ENCODE data around the gene SPEM1.

The SPEM1 gene

GRCh38 chr17:7403043-7403726 is 16.9 kb upstream of the SPEM1 start:
- peak; percentile 57 for DNase-seq

DNA sequence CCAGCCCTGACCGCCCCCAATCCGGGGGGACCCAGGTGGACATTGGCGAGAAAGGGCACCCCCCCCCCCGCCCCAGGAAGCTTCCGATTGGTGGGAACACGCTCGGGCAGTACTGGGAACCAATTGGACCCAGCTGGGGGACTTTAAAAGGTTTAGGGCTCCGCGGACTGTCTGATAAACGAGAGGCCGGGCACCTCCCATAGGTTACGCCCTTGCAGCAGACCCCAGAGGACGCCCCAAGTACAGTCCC is 16.5 kb upstream of the SPEM1 start:
- DNase-seq, result no peak

DNA sequence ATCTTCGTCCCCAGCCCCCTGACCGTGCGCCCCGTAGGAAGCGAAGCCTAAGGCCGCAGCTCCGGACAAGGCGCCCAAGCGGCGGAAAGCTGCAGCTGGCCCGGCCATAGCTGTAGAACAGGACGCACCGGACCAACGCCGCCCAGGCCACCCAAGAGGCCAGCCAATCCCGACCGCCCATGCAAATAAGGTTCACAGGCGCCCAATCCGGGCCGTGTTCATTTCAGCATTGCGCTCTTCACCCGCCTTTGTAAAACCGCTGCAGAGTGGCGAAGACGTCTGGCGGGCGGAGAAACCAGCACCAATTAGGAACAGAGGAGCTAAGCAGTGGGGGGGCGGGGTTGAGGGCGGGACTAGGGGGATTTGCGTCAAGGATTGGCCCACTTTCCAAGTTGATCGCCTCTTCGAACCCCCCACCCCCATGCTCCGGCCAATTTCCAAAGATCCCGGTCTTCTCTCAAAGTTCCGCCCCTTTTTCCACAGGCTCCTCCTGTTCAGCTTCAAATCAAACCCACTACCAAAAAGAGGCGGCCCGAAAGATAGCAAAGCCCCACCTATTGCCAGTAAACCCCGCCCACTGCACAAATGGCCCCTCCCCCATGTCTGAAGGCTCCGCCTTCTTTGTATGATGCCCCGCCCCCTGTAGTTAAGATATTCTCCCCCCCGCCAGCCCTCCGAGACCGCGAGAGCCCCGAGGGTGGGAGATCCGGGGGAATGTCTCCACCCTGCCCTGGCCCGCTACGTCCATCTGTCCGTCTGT is 16.0 kb upstream of the SPEM1 start, which contains the start of gene TMEM256:
TMEM256 (minus strand) TSS at position 121 of the 760 bp plus-strand sequence; CDS start at position 108, 13 bp downstream.
- DNase-seq, result peak; percentile 95

- no peak for DNase-seq
Measured at GRCh38 chr17:7404737-7405349, 15.3 kb upstream of the SPEM1 start.

- no peak for DNase-seq
Measured at GRCh38 chr17:7405350-7406234, 14.5 kb upstream of the SPEM1 start.

DNA sequence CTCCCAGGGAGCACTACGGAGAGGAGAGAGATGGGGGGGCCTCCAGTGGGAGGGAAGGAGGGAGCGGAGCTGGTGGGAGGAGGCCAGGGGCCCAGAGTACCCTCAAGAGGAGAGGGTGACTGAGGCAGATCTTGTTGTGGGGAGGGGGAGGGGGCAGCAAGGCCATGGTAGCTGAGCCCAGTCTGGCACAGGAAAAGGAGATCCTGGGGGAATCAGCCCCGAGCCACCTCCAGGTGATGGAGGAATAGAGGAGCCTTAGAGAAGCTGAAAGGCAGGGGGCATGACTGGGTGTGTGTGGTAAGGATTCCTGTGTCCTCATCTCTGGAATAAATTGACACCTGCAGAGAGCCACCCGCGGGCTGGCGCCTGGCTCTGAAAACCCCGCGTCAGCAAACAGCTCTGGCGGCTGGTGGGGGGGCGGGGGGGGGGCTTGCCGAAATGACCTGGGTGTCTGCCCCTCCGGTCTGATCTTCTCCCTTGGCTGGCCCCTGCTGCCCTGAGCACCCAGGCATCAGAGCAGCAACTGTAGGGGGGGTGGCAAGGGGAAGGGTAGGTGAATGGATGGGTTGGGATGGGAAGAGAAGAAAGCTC is 13.8 kb upstream of the SPEM1 start:
- DNase-seq, result no peak

- DNase-seq, result no peak
Measured at GRCh38 chr17:7407082-7407481, 13.0 kb upstream of the SPEM1 start.

DNA sequence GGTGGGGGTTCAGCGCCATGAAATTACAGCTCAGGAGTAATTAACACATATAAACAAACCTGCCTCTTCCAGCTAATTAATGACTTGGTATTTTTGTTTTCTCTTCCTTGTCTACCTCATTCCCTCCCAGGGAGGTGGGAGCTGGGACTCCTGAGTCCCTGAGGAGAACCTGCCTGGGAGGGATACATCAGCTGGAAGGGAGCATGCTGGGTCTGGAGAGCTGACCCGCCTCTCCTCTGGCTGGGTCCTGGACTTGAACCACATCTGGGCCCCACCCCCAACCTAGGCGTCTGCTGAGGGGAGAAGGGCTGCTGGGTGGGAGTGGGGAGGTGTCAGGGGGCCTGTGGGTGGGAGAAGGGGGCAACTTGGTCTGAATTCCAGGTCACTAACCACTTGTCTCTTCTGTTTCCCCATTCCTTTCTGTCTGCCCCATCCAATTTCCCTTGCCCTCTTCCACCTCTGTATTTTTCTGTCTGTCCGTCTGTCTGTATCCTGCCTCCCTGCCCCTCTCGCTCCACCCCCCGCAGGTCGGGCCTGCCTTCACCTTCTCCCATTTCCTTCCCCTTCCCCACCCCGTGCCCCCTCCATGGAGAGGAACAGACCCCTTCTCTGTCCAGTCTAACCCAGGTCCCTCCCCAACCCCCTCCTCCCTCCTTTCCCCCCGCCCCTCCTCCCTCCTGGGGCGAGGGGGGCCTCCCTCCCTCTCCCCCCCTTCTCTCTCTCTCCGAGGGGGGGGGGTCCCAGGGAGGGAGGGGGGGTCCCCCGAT is 12.5 kb upstream of the SPEM1 start, which contains the start of gene NLGN2:
NLGN2 (plus strand) TSS at position 361 of the 767 bp plus-strand sequence. CDS start 411 bp downstream, outside the sequence.
- DNase-seq, result no peak

DNA sequence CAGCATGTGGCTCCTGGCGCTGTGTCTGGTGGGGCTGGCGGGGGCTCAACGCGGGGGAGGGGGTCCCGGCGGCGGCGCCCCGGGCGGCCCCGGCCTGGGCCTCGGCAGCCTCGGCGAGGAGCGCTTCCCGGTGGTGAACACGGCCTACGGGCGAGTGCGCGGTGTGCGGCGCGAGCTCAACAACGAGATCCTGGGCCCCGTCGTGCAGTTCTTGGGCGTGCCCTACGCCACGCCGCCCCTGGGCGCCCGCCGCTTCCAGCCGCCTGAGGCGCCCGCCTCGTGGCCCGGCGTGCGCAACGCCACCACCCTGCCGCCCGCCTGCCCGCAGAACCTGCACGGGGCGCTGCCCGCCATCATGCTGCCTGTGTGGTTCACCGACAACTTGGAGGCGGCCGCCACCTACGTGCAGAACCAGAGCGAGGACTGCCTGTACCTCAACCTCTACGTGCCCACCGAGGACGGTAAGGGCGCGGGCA is 11.8 kb upstream of the SPEM1 start:
- DNase-seq, result no peak

GRCh38 chr17:7408863-7409262 is 11.3 kb upstream of the SPEM1 start:
- DNase-seq, result no peak

DNA sequence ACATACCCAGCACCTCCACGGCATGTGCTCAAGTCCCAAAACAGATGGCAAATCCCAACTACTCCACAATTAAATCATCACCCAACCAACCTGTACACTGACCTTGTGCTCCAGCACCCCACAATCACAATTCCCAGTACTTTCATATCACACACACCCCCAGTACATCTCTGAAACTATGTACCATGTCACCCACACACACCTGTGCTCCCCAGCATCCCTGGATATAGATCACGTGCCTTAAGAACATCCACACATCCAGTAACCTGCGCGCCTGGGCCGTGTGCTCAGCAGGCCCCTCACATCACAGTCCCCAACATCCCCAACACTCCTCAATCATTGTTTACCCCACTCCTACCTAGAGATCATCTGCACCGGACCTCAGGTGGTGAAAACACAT is 10.4 kb upstream of the SPEM1 start:
- DNase-seq, result no peak

- DNase-seq, result no peak
Measured at GRCh38 chr17:7410634-7411426, 9.3 kb upstream of the SPEM1 start.

- DNase-seq, result no peak
Measured at GRCh38 chr17:7411427-7411750, 8.7 kb upstream of the SPEM1 start.

DNA sequence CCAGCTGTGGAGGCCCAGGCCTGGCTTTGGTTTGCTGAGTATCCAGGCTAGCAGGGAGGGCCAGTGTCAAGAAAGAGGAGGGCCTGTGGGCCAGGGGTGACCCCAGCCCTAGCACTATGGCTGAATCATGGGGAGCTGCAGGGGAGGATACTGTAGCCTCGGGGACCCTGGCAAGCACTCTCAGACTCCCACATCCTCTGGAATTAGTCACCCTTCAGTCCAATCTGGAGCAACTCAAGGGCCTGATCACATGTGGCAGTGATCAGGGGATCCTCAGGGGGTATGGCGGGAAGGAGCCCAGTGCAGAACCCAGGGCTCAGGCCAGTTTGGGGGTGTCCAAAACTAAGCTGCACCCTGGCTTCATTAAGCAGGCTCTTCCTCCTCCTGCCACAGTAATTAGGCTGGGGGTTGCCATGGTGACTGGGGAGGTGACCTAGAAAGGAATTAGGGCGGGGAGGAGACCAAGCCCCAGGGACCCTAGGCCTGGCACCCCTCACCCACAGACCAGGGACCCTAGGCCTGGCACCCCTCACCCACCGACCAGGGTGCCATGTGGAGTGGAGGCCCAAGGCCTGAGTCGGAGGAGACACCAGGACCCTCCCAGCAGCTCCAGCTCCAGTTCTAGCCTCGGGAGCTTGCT is 6.7 kb upstream of the SPEM1 start:
- DNase-seq, result no peak

DNA sequence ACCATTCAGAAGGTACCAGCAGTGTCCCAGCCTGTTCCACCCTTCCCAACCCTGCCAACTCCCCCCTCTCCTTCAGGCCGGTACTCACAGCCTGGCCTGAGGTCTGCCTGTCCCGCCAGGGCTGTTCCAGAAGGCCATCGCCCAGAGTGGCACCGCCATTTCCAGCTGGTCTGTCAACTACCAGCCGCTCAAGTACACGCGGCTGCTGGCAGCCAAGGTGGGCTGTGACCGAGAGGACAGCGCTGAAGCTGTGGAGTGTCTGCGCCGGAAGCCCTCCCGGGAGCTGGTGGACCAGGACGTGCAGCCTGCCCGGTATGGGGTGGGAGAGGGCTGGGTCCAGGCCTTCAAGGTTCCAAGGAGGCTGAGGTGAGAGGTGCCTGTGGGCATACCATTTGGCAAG is 5.3 kb upstream of the SPEM1 start:
- DNase-seq, result no peak

GRCh38 chr17:7415784-7416183 is 4.3 kb upstream of the SPEM1 start:
- DNase-seq, result no peak

DNA sequence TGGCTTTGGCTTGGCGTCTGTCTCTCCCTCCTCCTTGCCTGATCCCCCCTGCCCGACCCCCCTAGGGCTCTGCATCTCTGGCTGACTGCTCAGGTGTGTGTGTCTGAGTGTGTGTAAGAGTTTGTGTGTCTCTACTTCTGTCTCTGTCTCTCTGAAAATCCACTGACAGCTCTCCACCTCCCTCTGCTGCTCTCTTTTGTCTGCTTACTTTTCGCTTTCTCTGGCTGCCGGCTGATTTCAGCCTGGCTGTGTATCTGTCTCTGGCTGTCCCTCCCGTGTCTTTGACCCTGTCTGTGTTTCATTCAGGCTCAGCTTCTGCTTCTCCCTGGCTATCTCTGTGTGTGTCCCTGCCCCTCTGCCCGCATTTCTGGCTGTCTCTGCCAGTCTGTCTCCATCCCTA is 3.8 kb upstream of the SPEM1 start:
- no peak for DNase-seq

- no peak for DNase-seq
Measured at GRCh38 chr17:7417056-7417655, 3.0 kb upstream of the SPEM1 start.

GRCh38 chr17:7418472-7419152 is 1.5 kb upstream of the SPEM1 start:
- DNase-seq, result no peak

GRCh38 chr17:7421186-7421585 is 1.1 kb downstream of the SPEM1 start:
- DNase-seq, result no peak

All from stimulated activated CD8-positive, alpha-beta memory T cell treated with anti-CD3 and anti-CD28 coated beads, Interleukin-4, amount 100 ng/mL, for 48 hours (primary cell).